ENCODE measurements around the gene PPM1D.

The PPM1D gene

DNA sequence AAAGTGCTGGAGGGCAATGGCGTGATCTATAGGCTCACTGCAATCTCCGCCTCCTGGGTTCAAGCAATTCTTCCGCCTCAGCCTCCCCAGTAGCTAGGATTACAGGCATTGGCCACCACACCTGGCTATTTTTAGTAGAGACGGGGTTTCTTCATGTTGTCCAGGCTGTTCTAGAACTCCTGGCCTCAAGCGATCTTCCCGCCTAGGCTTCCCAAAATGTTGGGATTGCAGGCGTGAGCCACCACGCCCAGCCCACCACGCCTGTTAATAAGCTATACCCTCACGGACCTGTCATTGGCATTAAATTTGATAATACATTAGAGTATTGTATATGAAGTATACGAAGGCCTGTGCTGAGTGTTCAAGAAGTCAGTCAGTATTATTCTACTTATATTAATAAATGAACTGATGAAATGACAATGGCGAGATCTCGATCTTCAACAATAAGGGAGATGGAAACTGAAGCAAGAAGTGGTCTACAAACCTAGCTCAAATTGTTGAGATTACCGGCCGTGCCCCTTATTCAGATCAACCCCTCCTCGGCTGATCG lies 76.8 kb downstream of the PPM1D start:
- no peak for DNase-seq

- peak; percentile 99 for DNase-seq
Measured at GRCh38 chr17:60677308-60678117, 77.5 kb downstream of the PPM1D start, which contains the start of gene BCAS3. Gene BCAS3, plus strand, starts transcription at chr17:60677851.

DNA sequence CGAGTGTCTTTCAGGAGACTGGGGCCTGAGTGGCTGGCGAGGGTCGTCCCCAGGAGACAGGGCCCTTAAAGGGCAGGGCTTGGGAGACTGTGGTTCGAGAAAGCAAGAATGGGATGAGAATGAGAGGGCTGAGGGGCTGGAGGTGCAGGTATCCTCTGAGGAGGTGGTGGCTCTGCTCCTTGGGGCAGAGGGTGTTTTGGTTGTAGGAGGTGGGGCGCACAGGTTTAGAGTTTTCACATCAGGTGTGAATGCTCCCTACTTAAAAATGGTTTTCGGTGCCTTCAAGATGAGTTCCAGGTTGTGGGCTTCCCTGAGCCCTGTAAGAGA lies 78.1 kb downstream of the PPM1D start:
- no peak for DNase-seq

- DNase-seq: no peak
Measured at GRCh38 chr17:60679287-60679686, 79.3 kb downstream of the PPM1D start.

DNA sequence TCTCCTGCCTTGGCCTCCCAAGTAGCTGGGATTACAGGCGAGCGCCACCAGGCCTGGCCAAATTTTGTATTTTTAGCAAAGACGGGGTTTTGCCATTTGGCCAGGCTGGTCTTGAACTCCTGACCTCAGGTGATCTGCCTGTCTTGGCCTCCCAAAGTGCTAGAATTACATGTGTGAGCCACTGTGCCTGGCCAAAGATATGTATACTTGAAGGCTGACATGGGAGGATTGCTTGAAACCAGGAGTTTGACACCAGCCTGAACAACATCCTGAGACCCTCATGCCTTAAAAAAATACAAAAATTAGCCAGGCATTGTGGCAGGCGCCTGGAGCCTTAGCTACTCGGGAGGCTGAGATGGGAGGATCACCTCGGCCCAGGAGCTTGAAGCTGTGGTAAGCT lies 80.8 kb downstream of the PPM1D start:
- no peak for DNase-seq

DNA sequence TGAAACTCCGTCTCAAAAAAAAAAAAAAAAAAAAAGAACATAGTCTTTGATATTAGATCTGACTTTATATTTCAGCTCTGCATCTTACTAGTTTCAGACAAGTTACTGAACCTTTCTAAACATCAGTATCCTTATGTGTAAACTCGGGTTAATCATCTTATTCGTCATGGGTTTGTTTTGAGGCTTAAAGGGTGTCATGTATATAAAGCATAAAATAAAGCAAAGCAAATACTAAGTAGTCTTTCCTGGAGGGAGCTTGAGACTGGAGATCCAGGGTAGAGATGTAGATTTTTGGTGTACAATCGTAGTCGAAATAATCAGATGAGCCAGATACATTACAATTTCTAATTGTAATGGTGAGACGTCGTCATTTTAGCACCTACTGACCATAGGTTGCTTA lies 85.4 kb downstream of the PPM1D start:
- no peak for DNase-seq

- DNase-seq: no peak
Measured at GRCh38 chr17:60695960-60696359, 96.0 kb downstream of the PPM1D start.

DNA sequence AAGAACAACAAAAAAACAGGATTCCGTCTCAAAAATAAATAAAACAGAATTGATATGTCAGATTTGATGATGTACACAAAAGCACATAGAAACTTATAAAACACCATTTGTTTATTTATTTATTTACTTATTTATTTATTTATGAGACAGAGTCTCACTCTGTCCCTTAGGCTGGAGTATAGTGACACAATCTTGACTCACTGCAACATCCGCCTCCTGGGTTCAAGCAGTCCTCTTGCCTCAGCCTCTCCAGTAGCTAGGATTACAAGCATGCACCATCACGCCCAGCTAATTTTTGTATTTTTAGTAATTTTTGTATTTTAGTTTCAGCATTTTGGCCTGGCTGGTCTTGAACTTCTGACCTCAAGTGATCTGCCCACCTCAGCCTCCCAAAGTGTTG lies 99.1 kb downstream of the PPM1D start:
- DNase-seq: no peak

- DNase-seq: no peak
Measured at GRCh38 chr17:60704170-60704569, 104.2 kb downstream of the PPM1D start.

- no peak for DNase-seq
Measured at GRCh38 chr17:60712675-60713074, 112.7 kb downstream of the PPM1D start.

DNA sequence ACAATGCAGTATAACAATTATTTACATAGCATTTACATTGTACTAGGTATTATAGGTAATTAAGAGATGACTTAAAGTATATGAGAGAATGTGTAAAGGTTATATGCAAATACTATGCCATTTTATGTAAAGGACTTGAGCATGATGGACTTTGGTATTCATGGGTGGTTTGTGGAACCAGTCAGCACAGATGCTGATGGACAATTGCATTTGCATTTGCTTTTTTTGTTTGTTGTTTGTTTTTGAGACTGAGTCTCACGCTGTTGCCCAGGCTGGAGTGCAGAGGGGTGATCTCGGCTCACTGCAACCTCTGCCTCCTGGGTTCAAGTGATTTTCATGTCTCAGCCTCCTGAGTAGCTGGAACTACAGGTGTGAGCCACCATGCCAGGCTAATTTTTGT lies 113.6 kb downstream of the PPM1D start:
- no peak for DNase-seq

Measured in activated effector memory CD4-positive, alpha-beta T cell treated with anti-CD3 and anti-CD28 coated beads, Interleukin-2, amount 50 U/mL, for 16 hours (primary cell).